ENCODE results near the gene CYP2A7.
A peak's percentile ranks its signal among the peaks of the same experiment; 100 is the strongest.
"Not testable (repeated sequence)": the region's sequence is repeated elsewhere in the genome, so short reads cannot be mapped to it uniquely, and the experiment has no call there.

CYP2A7 gene

DNA sequence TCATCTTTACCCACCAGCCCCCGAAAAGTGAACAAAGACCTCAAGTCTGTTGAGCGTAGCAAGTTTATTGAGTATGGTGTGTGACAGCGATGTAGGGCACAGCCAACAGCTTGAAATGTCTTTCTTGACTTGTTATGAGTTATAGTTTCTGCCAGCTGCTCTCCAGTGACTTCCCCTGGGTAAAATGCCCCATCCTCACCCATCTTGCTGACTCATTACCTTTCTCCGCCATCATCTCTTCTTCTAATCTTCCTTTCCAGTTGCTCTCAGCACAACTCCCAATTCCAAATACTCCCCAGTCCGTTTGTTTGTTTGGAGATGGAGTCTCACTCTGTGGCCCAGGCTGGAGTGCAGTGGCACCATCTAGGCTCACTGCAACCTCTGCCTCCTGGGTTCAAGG, 18.5 kb upstream of the CYP2A7 start:
- intact Hi-C loops (cut with DNase I); DNase-seq: not testable (repeated sequence)

GRCh38 chr19:40899964-40900363, 17.9 kb upstream of the CYP2A7 start:
- intact Hi-C loops (cut with DNase I), result not testable (repeated sequence)
- peak in 1 of 10 donors; percentile 57 for DNase-seq

- intact Hi-C loops (cut with DNase I); DNase-seq: not testable (repeated sequence)
Measured at GRCh38 chr19:40896843-40897789, 15.1 kb upstream of the CYP2A7 start.

DNA sequence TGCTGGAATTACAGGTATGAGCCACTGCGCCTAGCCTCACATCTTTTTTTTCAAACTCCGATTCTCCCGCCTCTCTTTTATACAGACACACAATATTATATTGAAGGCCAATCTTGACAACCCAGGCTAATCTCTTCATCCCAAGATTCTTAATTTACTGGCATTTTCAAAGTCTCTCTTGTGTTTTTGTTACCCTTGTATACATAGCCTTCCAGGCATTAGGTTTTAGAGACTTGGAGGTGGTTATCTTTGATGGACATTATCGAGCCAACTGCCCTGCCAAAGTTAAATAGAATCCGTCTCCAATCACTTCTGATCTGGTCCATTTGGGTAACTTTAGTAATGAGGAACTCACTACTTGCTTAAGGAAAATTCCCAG, 14.4 kb upstream of the CYP2A7 start:
- intact Hi-C loops (cut with DNase I), result no loop called here

GRCh38 chr19:40893112-40893511, 11.1 kb upstream of the CYP2A7 start:
- no peak for DNase-seq
- intact Hi-C loops (cut with DNase I), result no loop called here

More for the DNA sequence above, 14.4 kb upstream of the CYP2A7 start:
- no peak for DNase-seq

GRCh38 chr19:40889366-40889765, 7.3 kb upstream of the CYP2A7 start:
- DNase-seq, result no peak
- intact Hi-C loops (cut with DNase I), result no loop called here

DNA sequence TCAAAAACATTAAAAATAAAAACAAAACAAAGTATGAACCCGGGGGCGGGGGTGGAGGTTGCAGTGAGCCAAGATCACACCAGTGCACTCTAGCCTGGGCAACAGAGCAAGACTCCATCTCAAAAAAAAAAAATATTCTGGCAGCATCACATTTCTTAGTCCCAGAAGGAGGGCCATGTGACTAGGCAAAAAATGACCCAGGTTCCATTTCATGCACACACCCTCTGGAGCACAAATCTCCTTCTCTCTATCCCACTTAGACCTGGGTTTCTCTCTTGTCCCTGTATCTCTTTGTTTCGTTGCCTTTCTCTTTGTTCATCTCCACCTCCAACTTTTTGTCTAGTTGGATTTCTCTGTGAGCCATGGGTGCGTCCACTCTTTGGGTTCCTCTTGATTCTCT, 6.2 kb upstream of the CYP2A7 start:
- intact Hi-C loops (cut with DNase I), result no loop called here
- DNase-seq, result no peak

DNA sequence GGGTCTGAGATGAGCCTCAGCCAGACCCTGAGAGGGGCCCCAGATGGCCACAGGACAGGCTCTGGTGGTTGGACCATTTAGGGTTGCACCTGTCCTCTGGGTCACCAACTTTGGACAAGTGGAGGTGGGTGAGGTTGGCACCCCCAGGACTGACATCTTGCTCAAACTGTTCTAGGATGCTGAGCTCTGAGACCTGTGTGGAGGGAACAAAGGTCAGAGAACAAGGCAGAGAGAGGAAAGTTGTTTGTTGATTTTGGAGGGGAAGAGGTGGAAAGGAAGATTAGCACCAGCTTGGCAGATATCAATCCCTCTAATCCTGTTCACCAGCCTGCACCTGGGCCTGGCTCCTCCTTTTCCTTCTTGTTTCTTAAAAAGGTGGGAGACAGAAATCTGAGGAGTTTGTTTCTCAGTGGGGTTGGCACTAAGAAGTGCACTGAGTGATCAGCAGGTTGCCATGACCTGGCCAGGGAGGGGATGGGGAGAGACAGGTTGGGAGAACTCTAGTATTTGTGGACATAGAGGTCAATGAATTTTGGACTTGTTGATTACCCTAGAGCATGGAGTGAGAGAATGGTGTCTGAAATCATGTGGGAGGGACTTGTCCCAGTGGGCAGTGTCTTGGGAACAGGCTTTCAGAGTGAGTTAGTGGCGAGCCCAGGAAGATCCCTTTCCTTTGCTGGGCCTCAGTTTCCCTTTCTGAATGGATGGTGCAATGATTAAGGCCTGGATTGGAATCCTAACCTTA, 2.3 kb upstream of the CYP2A7 start:
- DNase-seq; intact Hi-C loops (cut with DNase I): not testable (repeated sequence)

DNA sequence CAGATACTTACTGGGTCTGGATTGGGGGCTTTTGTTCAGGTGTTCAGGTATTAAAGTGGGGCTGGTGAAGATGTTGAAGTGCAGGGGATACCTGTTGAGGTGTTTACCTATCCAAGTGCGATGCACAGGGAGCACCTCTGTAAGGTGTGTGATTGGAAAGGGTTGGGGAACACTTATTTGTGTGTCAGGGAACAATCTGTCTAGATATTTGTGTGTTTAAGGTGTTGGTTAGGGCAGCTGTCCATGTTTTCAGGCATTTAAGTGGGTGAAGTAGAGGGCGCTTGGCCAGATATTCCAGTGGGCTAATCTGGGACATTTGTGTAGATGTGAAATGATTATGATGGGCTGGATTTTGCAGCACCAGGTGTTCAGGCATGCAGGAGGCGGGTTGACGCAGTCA, 2.7 kb downstream of the CYP2A7 start:
- intact Hi-C loops (cut with DNase I); DNase-seq: not testable (repeated sequence)

- intact Hi-C loops (cut with DNase I), result not testable (repeated sequence)
- peak in 2 of 10 donors; percentile 30 to 86 for DNase-seq
Measured at GRCh38 chr19:40875526-40875951, 6.5 kb downstream of the CYP2A7 start.

GRCh38 chr19:40874874-40875273, 7.2 kb downstream of the CYP2A7 start:
- DNase-seq; intact Hi-C loops (cut with DNase I): not testable (repeated sequence)

GRCh38 chr19:40873873-40874272, 8.2 kb downstream of the CYP2A7 start:
- intact Hi-C loops (cut with DNase I), result not testable (repeated sequence)

DNA sequence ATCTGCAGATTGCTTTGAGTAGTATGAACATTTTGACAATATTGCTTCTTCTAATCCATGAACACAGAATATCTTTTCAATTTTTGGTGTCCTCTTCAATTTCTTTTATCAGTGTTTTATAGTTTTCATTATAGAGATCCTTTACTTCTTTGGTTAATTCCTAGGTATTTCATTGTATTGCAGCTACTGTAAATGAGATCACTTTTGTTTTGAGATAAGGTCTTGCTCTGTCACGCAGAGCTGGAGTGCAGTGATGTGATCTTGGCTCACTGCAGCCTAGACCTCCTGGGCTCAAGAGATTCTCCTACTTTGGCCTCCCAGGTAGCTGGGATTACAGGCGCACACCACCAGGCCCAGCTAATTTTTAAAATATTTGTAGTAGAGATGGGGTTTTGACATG, 9.8 kb downstream of the CYP2A7 start:
- DNase-seq, result no peak
- intact Hi-C loops (cut with DNase I), result no loop called here

More at GRCh38 chr19:40873873-40874272, 8.2 kb downstream of the CYP2A7 start:
- DNase-seq, result not testable (repeated sequence)

DNA sequence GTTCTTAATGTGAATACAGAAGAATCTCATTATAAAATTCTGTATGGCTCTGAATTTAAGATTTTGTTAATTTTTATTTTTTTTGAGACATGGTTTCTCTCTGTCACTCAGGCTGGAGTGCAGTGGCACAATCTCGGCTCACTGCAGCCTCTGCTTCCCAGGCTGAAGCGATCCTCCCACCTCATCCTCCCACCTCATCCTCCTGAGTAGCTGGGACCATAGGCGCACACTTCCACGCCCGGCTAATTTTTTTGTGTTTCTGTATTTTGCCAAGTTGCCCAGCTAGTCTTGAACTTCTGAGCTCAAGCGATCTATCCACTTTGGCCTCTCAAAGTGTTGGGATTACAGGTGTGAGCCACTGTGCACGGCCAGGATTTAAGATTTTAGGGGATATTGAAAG, 14.3 kb downstream of the CYP2A7 start:
- no peak for DNase-seq
- intact Hi-C loops (cut with DNase I), result no loop called here

- intact Hi-C loops (cut with DNase I), result not testable (repeated sequence)
Measured at GRCh38 chr19:40864739-40865496, 17.1 kb downstream of the CYP2A7 start.

GRCh38 chr19:40862785-40863184, 19.2 kb downstream of the CYP2A7 start:
- intact Hi-C loops (cut with DNase I), result no loop called here
- no peak for DNase-seq

More at GRCh38 chr19:40864739-40865496, 17.1 kb downstream of the CYP2A7 start:
- not testable (repeated sequence) for DNase-seq

DNA sequence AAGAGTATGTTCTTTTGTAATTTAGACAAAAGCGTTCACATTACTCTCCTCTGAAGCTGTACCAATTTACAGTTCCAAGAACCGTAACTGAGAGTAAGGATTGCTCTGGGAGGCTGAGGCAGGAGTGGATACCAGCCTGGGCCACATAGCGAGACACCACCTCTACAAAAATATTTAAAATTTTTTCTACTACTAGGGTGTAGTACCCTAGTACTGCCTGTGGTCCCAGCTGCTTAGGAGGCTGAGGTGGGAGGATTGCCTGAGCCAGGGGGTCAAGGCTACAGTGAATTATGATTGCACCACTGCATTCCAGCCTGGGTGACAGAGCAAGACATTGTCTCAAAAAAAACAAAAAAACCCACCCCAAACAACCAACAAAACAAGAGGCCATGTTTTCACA, 19.7 kb downstream of the CYP2A7 start:
- no peak for DNase-seq
- intact Hi-C loops (cut with DNase I), result no loop called here

GRCh38 chr19:40858109-40858508, 23.9 kb downstream of the CYP2A7 start:
- DNase-seq, result no peak
- intact Hi-C loops (cut with DNase I), result no loop called here

GRCh38 chr19:40852467-40853152, 29.4 kb downstream of the CYP2A7 start:
- intact Hi-C loops (cut with DNase I); DNase-seq: not testable (repeated sequence)

GRCh38 chr19:40850277-40850676, 31.8 kb downstream of the CYP2A7 start, which contains the start of gene CYP2A6:
CYP2A6 (minus strand) TSS chr19:40850447; CDS start chr19:40850426, 21 bp downstream.
- DNase-seq; intact Hi-C loops (cut with DNase I): not testable (repeated sequence)

Data from posterior cingulate gyrus (tissue), 11 donors.